ENCODE results near the gene DHRS1. TPM values are rescaled to one million over a fixed set of nuclear protein-coding genes. Genes with fewer than 3 reads are reported as not detected.

DHRS1 gene
- total and polyA plus RNA-seq, 9 of the 15 experiments (the other 6 are each of a cell fraction or from before 2014, with no cell fraction given), result 7.3 to 33.6 (median 13.3) TPM

DNA sequence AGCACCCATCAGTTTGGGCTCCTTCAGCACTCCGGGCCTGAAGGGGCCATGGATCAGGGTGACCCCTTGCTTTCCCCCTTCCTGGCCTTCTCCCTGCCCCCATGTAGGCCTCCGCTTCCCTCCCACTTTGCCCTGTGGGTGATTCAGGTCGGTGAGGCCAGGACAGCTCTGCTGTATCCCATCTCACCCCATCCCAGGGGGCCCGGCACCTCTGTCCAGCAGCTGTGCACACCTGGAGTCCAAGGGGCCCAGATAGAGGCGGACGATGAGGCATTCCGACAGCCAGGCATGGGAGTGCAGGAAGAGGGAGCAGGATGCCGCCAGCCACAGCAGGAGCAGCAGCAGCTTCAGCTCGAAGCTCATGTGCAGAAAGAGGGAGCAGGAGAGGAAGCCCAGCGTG is 23.1 kb upstream of the DHRS1 start:
- no peak overlapping the region for H3K27ac ChIP-seq (ENCODE audit: extremely low read depth, low read depth, low read length)
- no peak overlapping the region; a peak in 1 of 4 replicates for H3K9ac ChIP-seq (ENCODE audit: insufficient read depth in 1 of 2, low read depth in 2 of 2, low read length in 2 of 2)
- H3K9me3 ChIP-seq (replicated peaks; ENCODE audit: control insufficient read depth, insufficient read depth, low read depth, low read length), result no peaks in the 10 kb centered on the region
- POLR2A ChIA-PET, result interaction anchor here (0.6 to 1.4 kb wide), 4 partner anchors 84 to 120 kb away, joined by 3 to 4 read pairs (median 3); partner anchors contain the start of gene SDR39U1
- no peaks in the 10 kb centered on the region for H3K27me3 ChIP-seq (ENCODE audit: control insufficient read depth in 2 of 2, insufficient read depth in 2 of 2, low read length in 2 of 2)
- no peak overlapping the region for H2AFZ ChIP-seq (ENCODE audit: low read depth, low read length)
- no peak overlapping the region for H3K4me2 ChIP-seq (ENCODE audit: insufficient read depth, low read length)
- no TSS peak for BruUV-seq (replicated peaks)
- no peaks in the 10 kb centered on the region for H3K36me3 ChIP-seq (ENCODE audit: control insufficient read depth, insufficient read depth, low read length)
- H3K79me2 ChIP-seq (ENCODE audit: control insufficient read depth, insufficient read depth, low read length), result no peaks in the 10 kb centered on the region
- FAIRE-seq, result no peak
- CTCF ChIA-PET (ENCODE audit: low intra/inter-chr PET ratio), result no interaction called here
- DNase-seq (ENCODE audit: extremely low read depth in 1 of 4, low spot score in 3 of 4), result no peak
- in situ Hi-C loops (cut with MboI), result no loop called here
- H4K20me1 ChIP-seq (replicated peaks; ENCODE audit: control insufficient read depth, insufficient read depth, low read length), result no peaks in the 10 kb centered on the region
- intact Hi-C loops (cut with micrococcal nuclease), result no loop called here
- H3K4me3 ChIP-seq, result no peak overlapping the region
- 28% methylated on average over 4 of the region's 10 CpGs for WGBS (ENCODE audit: insufficient coverage, low coverage, missing lambda C conversion rate)
- H3K4me1 ChIP-seq (replicated peaks in 1 of 2; ENCODE audit: control insufficient read depth in 2 of 2, insufficient read depth in 2 of 2, low read length in 2 of 2), result peaks cover 3 to 4% of the 10 kb centered on the region in 2 experiments; a peak in 4 of 5 replicates
- TF ChIP-seq DACH1 (IDR thresholded peaks at IDR 0.05; ENCODE audit: partially characterized antibody) (no peak), SMAD4 (CRISPR knock-in tag; conservative IDR thresholded peaks at IDR 0.05) (no peak), CHD2 (IDR thresholded peaks at IDR 0.05; ENCODE audit: low read depth, low read length) (no peak)
- TF ChIP-seq, protein P1, sequence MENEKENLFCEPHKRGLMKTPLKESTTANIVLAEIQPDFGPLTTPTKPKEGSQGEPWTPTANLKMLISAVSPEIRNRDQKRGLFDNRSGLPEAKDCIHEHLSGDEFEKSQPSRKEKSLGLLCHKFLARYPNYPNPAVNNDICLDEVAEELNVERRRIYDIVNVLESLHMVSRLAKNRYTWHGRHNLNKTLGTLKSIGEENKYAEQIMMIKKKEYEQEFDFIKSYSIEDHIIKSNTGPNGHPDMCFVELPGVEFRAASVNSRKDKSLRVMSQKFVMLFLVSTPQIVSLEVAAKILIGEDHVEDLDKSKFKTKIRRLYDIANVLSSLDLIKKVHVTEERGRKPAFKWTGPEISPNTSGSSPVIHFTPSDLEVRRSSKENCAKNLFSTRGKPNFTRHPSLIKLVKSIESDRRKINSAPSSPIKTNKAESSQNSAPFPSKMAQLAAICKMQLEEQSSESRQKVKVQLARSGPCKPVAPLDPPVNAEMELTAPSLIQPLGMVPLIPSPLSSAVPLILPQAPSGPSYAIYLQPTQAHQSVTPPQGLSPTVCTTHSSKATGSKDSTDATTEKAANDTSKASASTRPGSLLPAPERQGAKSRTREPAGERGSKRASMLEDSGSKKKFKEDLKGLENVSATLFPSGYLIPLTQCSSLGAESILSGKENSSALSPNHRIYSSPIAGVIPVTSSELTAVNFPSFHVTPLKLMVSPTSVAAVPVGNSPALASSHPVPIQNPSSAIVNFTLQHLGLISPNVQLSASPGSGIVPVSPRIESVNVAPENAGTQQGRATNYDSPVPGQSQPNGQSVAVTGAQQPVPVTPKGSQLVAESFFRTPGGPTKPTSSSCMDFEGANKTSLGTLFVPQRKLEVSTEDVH (IDR thresholded peaks at IDR 0.05; ENCODE audit: low read depth, partially characterized antibody), result no peak
- ATAC-seq, result no peak
- H3K9me1 ChIP-seq (ENCODE audit: control insufficient read depth, insufficient read depth, low read length), result no peaks in the 10 kb centered on the region

Data from K562 (cell line).